ENCODE data around the gene COL20A1. TPM values are rescaled to one million over a fixed set of nuclear protein-coding genes. Genes with fewer than 3 reads are reported as not detected.

COL20A1 gene
- total and polyA plus RNA-seq, 10 donors, result 0.12 to 2.1 (median 0.60) TPM; not detected in 2

- Histone ChIP-seq H3K4me3 (no peak overlapping the region), H3K27ac (no peak overlapping the region), H3K4me1 (peaks cover 0 to 40% (median 10%) of the 10 kb centered on the region in 6 donors), H3K36me3 (peaks cover 0 to 68% (median 58%) of the 10 kb centered on the region in 6 donors), H3K9me3 (no peaks in the 10 kb centered on the region), H3K27me3 (replicated peaks in 1 of 7) (peaks cover 0 to 8% (median 0%) of the 10 kb centered on the region in 7 donors)
- TF ChIP-seq POLR2A (IDR thresholded peaks at IDR 0.05) (no peak), POLR2AphosphoS5 (IDR thresholded peaks at IDR 0.05) (peak; percentile 8 to 70 (median 31)), CTCF (IDR thresholded peaks at IDR 0.05 in 8 of 11, conservative IDR thresholded peaks at IDR 0.05 in 3 of 11) (no peak)
- WGBS, 5 donors, result 90 to 96% (median 93%) methylated on average over 55 of the region's 55 CpGs
- no peak for DNase-seq
- intact Hi-C loops (cut with DNase I; ENCODE audit: low total_unique reads), result no loop called here
Measured at GRCh38 chr20:63287697-63288580, 5.0 kb upstream of the COL20A1 start.

DNA sequence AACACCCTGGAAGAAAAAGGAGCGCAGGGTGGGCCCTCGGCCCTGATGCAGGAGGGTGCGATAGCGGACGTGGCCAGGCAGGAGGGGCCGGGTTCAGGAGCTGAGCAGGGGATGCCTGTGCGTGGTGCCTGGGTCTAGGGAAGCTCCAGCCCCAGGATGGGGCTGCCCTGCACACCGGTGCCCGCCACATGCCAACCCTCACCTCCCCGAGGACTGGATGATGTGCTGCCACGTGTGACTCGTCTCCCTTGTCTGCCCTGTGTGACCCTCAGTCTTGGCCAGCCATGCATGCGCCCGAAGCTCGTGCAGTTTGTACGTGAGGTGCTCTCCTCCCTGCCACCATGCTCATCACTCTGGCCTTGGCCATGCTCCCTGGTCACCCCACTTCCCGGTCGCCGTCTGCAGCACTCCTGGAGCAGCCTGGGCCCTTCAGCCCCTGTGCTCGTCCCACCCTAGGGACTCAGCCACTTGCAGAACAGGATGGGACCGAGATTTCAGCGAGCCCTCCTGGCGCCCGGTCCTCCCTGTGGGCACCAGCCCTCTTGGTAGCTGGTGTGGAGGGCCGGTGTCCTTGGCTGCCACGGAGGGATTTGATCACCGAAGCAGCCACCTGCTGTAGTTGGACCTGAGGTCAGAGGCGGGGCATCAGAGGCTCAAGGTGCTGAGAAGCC, 4.3 kb upstream of the COL20A1 start:
- H3K27ac ChIP-seq, result no peak overlapping the region
- intact Hi-C loops (cut with DNase I; ENCODE audit: low total_unique reads), result no loop called here
- DNase-seq, result no peak
- no peaks in the 10 kb centered on the region for H3K9me3 ChIP-seq
- WGBS, 5 donors, result 90 to 94% (median 91%) methylated on average over 23 to 28 of the region's 28 CpGs
- H3K4me1 ChIP-seq, result peaks cover 0 to 40% (median 10%) of the 10 kb centered on the region in 6 donors
- H3K36me3 ChIP-seq, result peaks cover 0 to 61% (median 50%) of the 10 kb centered on the region in 6 donors
- H3K27me3 ChIP-seq (replicated peaks in 1 of 7), result peaks cover 0 to 15% (median 0%) of the 10 kb centered on the region in 7 donors
- no peak for TF ChIP-seq POLR2A (IDR thresholded peaks at IDR 0.05)
- TF ChIP-seq POLR2AphosphoS5 (IDR thresholded peaks at IDR 0.05), result peak in 1 of 3 donors; percentile 55
- H3K4me3 ChIP-seq, result no peak overlapping the region

- Histone ChIP-seq H3K4me1 (peaks cover 0 to 33% (median 10%) of the 10 kb centered on the region in 6 donors), H3K4me3 (no peak overlapping the region), H3K27ac (no peak overlapping the region), H3K9me3 (no peaks in the 10 kb centered on the region), H3K27me3 (replicated peaks in 1 of 7) (peaks cover 0 to 22% (median 5%) of the 10 kb centered on the region in 7 donors), H3K36me3 (peaks cover 0 to 53% (median 43%) of the 10 kb centered on the region in 6 donors)
- intact Hi-C loops (cut with DNase I; ENCODE audit: low total_unique reads), result no loop called here
- WGBS, 5 donors, result 89 to 95% (median 92%) methylated on average over 14 to 25 of the region's 25 CpGs
- TF ChIP-seq POLR2AphosphoS5 (IDR thresholded peaks at IDR 0.05) (peak in 1 of 3 donors; percentile 34), POLR2A (IDR thresholded peaks at IDR 0.05) (no peak), CTCF (IDR thresholded peaks at IDR 0.05 in 8 of 11, conservative IDR thresholded peaks at IDR 0.05 in 3 of 11) (no peak)
- no peak for DNase-seq
Measured at GRCh38 chr20:63289311-63290135, 3.5 kb upstream of the COL20A1 start.

GRCh38 chr20:63290136-63290676, 2.8 kb upstream of the COL20A1 start:
- intact Hi-C loops (cut with DNase I; ENCODE audit: low total_unique reads), result no loop called here
- TF ChIP-seq POLR2AphosphoS5 (IDR thresholded peaks at IDR 0.05) (peak in 2 of 3 donors; percentile 7 to 8), CTCF (IDR thresholded peaks at IDR 0.05 in 8 of 11, conservative IDR thresholded peaks at IDR 0.05 in 3 of 11) (no peak)
- H3K4me3 ChIP-seq, result no peak overlapping the region

More at GRCh38 chr20:63290136-63290676, 2.8 kb upstream of the COL20A1 start:
- 74 to 93% (median 86%) methylated on average over 7 to 17 of the region's 17 CpGs for WGBS, 5 donors
- peaks cover 0 to 29% (median 11%) of the 10 kb centered on the region in 7 donors for H3K27me3 ChIP-seq (replicated peaks in 1 of 7)
- H3K9me3 ChIP-seq, result no peaks in the 10 kb centered on the region
- H3K27ac ChIP-seq, result no peak overlapping the region
- H3K4me1 ChIP-seq, result peaks cover 0 to 29% (median 12%) of the 10 kb centered on the region in 6 donors
- no peak for DNase-seq
- H3K36me3 ChIP-seq, result peaks cover 0 to 46% (median 40%) of the 10 kb centered on the region in 6 donors

Data from spleen (tissue), 11 donors.